SK-N-MC (cell line): ENCODE measurements around the gene P4HA2.

Source experiments
- DNase-seq: peaks from one replicate; pipeline ENCODE4 v3.0.0-alpha.2; 2011; ENCODE audit warnings: low read depth, low spot score
- H3K27ac ChIP-seq: fragments of 200-600 bp; sonication (generic); 2 replicates; pipeline ENCODE4 v1.5.1; 2016; ENCODE audit warnings: mixed run types
- H3K36me3 ChIP-seq: fragments of 200-600 bp; sonication (generic); 2 replicates; pipeline ENCODE4 v1.6.1; 2017; ENCODE audit warnings: antibody characterized with exemption, low read length, mixed read lengths; ENCODE audit not compliant: insufficient read depth
- H3K4me3 ChIP-seq: fragments of 200-600 bp; sonication (generic); 2 replicates; pipeline ENCODE4 v1.5.1; 2016
- H3K9ac ChIP-seq: fragments of 200-600 bp; sonication (generic); 2 replicates; pipeline ENCODE4 v1.8.0; 2017; ENCODE audit warnings: mixed run types, mixed read lengths; ENCODE audit not compliant: insufficient read length
- H3K9me3 ChIP-seq: fragments of 200-600 bp; sonication (generic); 2 replicates; pipeline ENCODE4 v1.6.1; 2017; ENCODE audit warnings: low read depth, mild to moderate bottlenecking, antibody characterized with exemption, low read length, moderate library complexity, mixed read lengths
- EZH2 ChIP-seq: fragments of 200-600 bp; sonication (generic); IDR thresholded peaks from one replicate; pipeline ENCODE4 v1.6.1; 2017; ENCODE audit warnings: antibody characterized with exemption
- FOXP2 ChIP-seq: optimal IDR thresholded peaks from 2 replicates; pipeline ENCODE3; 2011; ENCODE audit warnings: mild to moderate bottlenecking, moderate library complexity; ENCODE audit not compliant: insufficient read depth; ENCODE audit errors: extremely low read length, control extremely low read depth
- POLR2AphosphoS5 ChIP-seq: IDR thresholded peaks from 2 replicates; pipeline ENCODE4 v1.6.1; 2012; ENCODE audit warnings: mild to moderate bottlenecking, low read depth, low read length, borderline replicate concordance

P4HA2 gene

GRCh38 chr5:132238169-132238744 lies 10.6 kb upstream of the P4HA2 start:
- Histone ChIP-seq H3K4me3 (no peak overlapping the region), H3K9ac (no peak overlapping the region), H3K9me3 (no peaks in the 10 kb centered on the region), H3K36me3 (no peaks in the 10 kb centered on the region), H3K27ac (no peak overlapping the region)
- TF ChIP-seq EZH2, result no peak
- TF ChIP-seq FOXP2, result no peak
- TF ChIP-seq POLR2AphosphoS5, result no peak
- no peak for DNase-seq

- no peaks in the 10 kb centered on the region for H3K9me3 ChIP-seq
- no peaks in the 10 kb centered on the region for H3K36me3 ChIP-seq
- H3K9ac ChIP-seq, result no peak overlapping the region
- no peak for DNase-seq
- no peak overlapping the region for H3K4me3 ChIP-seq
- no peak overlapping the region for H3K27ac ChIP-seq
- TF ChIP-seq EZH2 (no peak), FOXP2 (no peak), POLR2AphosphoS5 (no peak)
These were observed 10.0 kb upstream of the P4HA2 start for GRCh38 chr5:132237670-132238069.

- TF ChIP-seq POLR2AphosphoS5 (no peak), FOXP2 (no peak), EZH2 (no peak)
- DNase-seq, result no peak
- no peak overlapping the region for H3K9ac ChIP-seq
- no peaks in the 10 kb centered on the region for H3K9me3 ChIP-seq
- H3K4me3 ChIP-seq, result no peak overlapping the region
- no peaks in the 10 kb centered on the region for H3K36me3 ChIP-seq
- no peak overlapping the region for H3K27ac ChIP-seq
These were observed 9.5 kb upstream of the P4HA2 start for GRCh38 chr5:132237141-132237540.

GRCh38 chr5:132235340-132235739 lies 7.7 kb upstream of the P4HA2 start:
- TF ChIP-seq EZH2 (no peak), FOXP2 (no peak)
- Histone ChIP-seq H3K9ac (no peak overlapping the region), H3K4me3 (no peak overlapping the region), H3K36me3 (no peaks in the 10 kb centered on the region), H3K27ac (no peak overlapping the region), H3K9me3 (no peaks in the 10 kb centered on the region)
- DNase-seq, result no peak

- H3K27ac ChIP-seq, result no peak overlapping the region
- no peaks in the 10 kb centered on the region for H3K9me3 ChIP-seq
- no peak for DNase-seq
- H3K9ac ChIP-seq, result no peak overlapping the region
- H3K4me3 ChIP-seq, result no peak overlapping the region
- TF ChIP-seq FOXP2, result no peak
- no peak for TF ChIP-seq EZH2
- TF ChIP-seq POLR2AphosphoS5, result no peak
- no peaks in the 10 kb centered on the region for H3K36me3 ChIP-seq
These were observed 7.0 kb upstream of the P4HA2 start for GRCh38 chr5:132234684-132235062.

GRCh38 chr5:132233811-132234683 lies 6.4 kb upstream of the P4HA2 start:
- no peaks in the 10 kb centered on the region for H3K9me3 ChIP-seq
- H3K36me3 ChIP-seq, result no peaks in the 10 kb centered on the region
- no peak for TF ChIP-seq POLR2AphosphoS5
- TF ChIP-seq EZH2, result no peak
- TF ChIP-seq FOXP2, result no peak
- no peak overlapping the region for H3K4me3 ChIP-seq
- no peak overlapping the region for H3K27ac ChIP-seq
- no peak for DNase-seq
- no peak overlapping the region for H3K9ac ChIP-seq

GRCh38 chr5:132233081-132233480 lies 5.4 kb upstream of the P4HA2 start:
- no peak for DNase-seq
- TF ChIP-seq FOXP2 (no peak), EZH2 (no peak), POLR2AphosphoS5 (no peak)
- Histone ChIP-seq H3K27ac (no peak overlapping the region), H3K36me3 (no peaks in the 10 kb centered on the region), H3K9me3 (no peaks in the 10 kb centered on the region), H3K9ac (no peak overlapping the region), H3K4me3 (no peak overlapping the region)

- DNase-seq, result no peak
- no peak for TF ChIP-seq EZH2
- TF ChIP-seq FOXP2, result no peak
- no peak for TF ChIP-seq POLR2AphosphoS5
- Histone ChIP-seq H3K27ac (no peak overlapping the region), H3K9me3 (no peaks in the 10 kb centered on the region), H3K9ac (no peak overlapping the region), H3K36me3 (no peaks in the 10 kb centered on the region), H3K4me3 (no peak overlapping the region)
These were observed 4.8 kb upstream of the P4HA2 start for GRCh38 chr5:132232465-132232864.

- Histone ChIP-seq H3K36me3 (no peaks in the 10 kb centered on the region), H3K4me3 (no peak overlapping the region), H3K27ac (no peak overlapping the region), H3K9ac (no peak overlapping the region), H3K9me3 (no peaks in the 10 kb centered on the region)
- no peak for DNase-seq
- no peak for TF ChIP-seq FOXP2
- no peak for TF ChIP-seq POLR2AphosphoS5
- TF ChIP-seq EZH2, result no peak
These were observed 3.2 kb upstream of the P4HA2 start for GRCh38 chr5:132230871-132231270.
